HepG2 (cell line): ENCODE measurements around the gene DSN1. TPM values are rescaled to one million over a fixed set of nuclear protein-coding genes. Genes with fewer than 3 reads are reported as not detected.

ENCODE experiments used
- EP300 ChIP-seq, 3 experiments: sonication (generic) in 1 of 3; formaldehyde crosslinking in 1 of 3; IDR thresholded peaks; 2 replicates each; pipeline versions ENCODE4 v1.5.1 to v1.6.1; 2011 to 2020; ENCODE audit warnings: low read depth in 2 of 3, low read length in 2 of 3, borderline replicate concordance in 1 of 3, improper control_type of control experiment in 1 of 3, mild to moderate bottlenecking in 1 of 3, missing genetic modification reagents in 1 of 3, moderate library complexity in 1 of 3
- HMGXB4 ChIP-seq, 2 experiments: sonication (generic) in 1 of 2; formaldehyde crosslinking in 1 of 2; IDR thresholded peaks; 2 replicates each; pipeline versions ENCODE4 v1.4.0 to v1.6.1; 2018 to 2020; ENCODE audit warnings: missing genetic modification reagents in 2 of 2, borderline replicate concordance in 1 of 2, low read depth in 1 of 2, mild to moderate bottlenecking in 1 of 2, missing biosample characterization in 1 of 2
- HOXA9 ChIP-seq: sonication (generic); formaldehyde crosslinking; IDR thresholded peaks from 2 replicates; pipeline ENCODE4 v1.8.1; 2022; ENCODE audit warnings: missing genetic modification reagents, mild to moderate bottlenecking, moderate library complexity, borderline replicate concordance
- RARG ChIP-seq: sonication (generic); formaldehyde crosslinking; IDR thresholded peaks from 2 replicates; pipeline ENCODE4 v1.4.0; 2020; ENCODE audit warnings: low read depth, mild to moderate bottlenecking, missing genetic modification reagents
- SALL1 ChIP-seq: sonication (generic); formaldehyde crosslinking; IDR thresholded peaks from 2 replicates; pipeline ENCODE4 v1.8.0; 2022; ENCODE audit warnings: mild to moderate bottlenecking, missing genetic modification reagents
- SP5 ChIP-seq: IDR thresholded peaks from 2 replicates; pipeline ENCODE4 v1.6.1; 2016; ENCODE audit warnings: low read depth, borderline replicate concordance
- TRIM22 ChIP-seq: fragments of 450-650 bp; IDR thresholded peaks from 2 replicates; pipeline ENCODE4 v1.6.1; 2017
- ZFX ChIP-seq: sonication (generic); formaldehyde crosslinking; IDR thresholded peaks from 2 replicates; pipeline ENCODE4 v1.4.0; 2020; ENCODE audit warnings: mild to moderate bottlenecking, low read depth, missing genetic modification reagents, moderate library complexity
- ZNF468 ChIP-seq: sonication (generic); formaldehyde crosslinking; IDR thresholded peaks from 2 replicates; pipeline ENCODE4 v1.8.0; 2022; ENCODE audit warnings: mild to moderate bottlenecking, moderate library complexity, missing genetic modification reagents
- ZNF570 ChIP-seq: sonication (generic); formaldehyde crosslinking; IDR thresholded peaks from 2 replicates; pipeline ENCODE4 v1.4.0; 2020; ENCODE audit warnings: mild to moderate bottlenecking, missing genetic modification reagents, borderline replicate concordance
- ZNF790 ChIP-seq: sonication (generic); formaldehyde crosslinking; IDR thresholded peaks from 2 replicates; pipeline ENCODE4 v1.8.0; 2022; ENCODE audit warnings: missing genetic modification reagents, mild to moderate bottlenecking, borderline replicate concordance
- polyA plus RNA-seq, 8 experiments: library from polyadenylated mRNA; depleted of rRNA in 3 of 8; stranded (reverse) in 7 of 8; unstranded in 1 of 8; fragments of >200 nt; fragmentation: Illumina TruSeq in 4 of 8; extraction: Trizol in 4 of 8; gene quantifications; 2 replicates each; pipeline versions ENCODE4 v1.2.1 to v1.2.3, GENCODE V29; 2011 to 2016; ENCODE audit warnings: low read depth in 4 of 8, missing spikeins in 1 of 8, mixed read lengths in 1 of 8; ENCODE audit not compliant: insufficient read depth in 1 of 8
- total RNA-seq, 5 experiments: library from RNA; depleted of rRNA; stranded (reverse); fragments of >200 nt; fragmentation: Illumina TruSeq; extraction: Trizol; gene quantifications; 2 replicates each; pipeline ENCODE4 v1.2.3, GENCODE V29; 2016; ENCODE audit warnings: low read depth in 1 of 5
- TF ChIP-seq, protein P1 (sequence below): sonication (generic); formaldehyde crosslinking; IDR thresholded peaks from 2 replicates; pipeline ENCODE4 v1.5.0; 2020; ENCODE audit warnings: mild to moderate bottlenecking, missing genetic modification reagents, borderline replicate concordance
- TF ChIP-seq, protein P2 (sequence below): sonication (generic); formaldehyde crosslinking; IDR thresholded peaks from 2 replicates; pipeline ENCODE4 v1.8.1; 2022; ENCODE audit warnings: low read depth, mild to moderate bottlenecking, missing genetic modification reagents
- TF ChIP-seq, protein P3 (sequence below): IDR thresholded peaks from 2 replicates; pipeline ENCODE4 v1.6.1; 2016; ENCODE audit warnings: control low read depth

Gene DSN1
- total and polyA plus RNA-seq, 2 of the 13 experiments (the other 11 are each of a cell fraction or from before 2014, with no cell fraction given) = 18.7 to 53.7 TPM

DNA sequence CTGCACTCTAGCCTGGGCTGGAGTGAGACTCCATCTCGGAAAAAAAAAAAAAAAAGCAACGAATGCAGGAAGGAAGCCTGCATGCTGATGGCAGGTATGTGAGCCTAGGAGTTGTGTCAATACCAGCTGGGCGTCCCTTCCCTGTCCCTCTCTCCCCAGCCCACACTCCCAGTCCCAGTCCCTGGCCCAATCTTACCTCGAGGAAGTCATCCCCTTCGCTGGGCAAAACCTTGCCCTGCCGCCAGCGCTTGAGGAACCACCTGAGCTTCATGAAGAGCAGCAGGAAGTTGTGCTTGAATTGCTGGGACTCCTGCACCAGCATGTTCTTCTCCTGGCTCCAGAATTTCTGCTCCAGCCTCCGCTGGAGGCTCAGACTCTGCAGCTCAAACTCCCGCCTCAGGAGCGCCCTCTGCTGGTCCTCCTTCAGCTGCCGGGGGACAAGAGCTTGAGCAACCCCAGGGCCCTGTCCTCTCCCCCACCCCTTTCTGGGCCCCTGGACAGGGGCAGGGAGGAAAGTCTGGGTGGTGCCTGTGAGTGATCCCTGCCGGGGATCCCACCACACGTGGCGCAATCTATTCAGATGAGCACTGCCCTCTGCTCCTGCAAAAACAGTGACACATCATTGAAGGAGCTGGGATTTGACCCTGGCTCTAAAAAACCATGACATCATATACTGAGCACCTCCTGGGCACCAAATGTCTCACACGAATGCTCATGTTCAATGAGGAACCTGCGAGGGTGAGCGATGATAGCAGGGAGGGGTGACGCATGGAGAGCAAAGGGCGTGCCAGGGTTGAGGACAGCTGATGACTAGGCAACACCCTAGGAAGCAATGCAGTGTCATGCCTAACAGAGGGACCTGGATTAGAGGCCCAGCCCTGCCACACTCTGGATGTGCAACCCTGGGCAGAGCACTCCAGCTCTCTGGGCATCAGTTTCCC, 35.0 kb upstream of the DSN1 start (continued):
- TF ChIP-seq ZNF570 (CRISPR knock-in tag) = no peak
- no peak for TF ChIP-seq ZNF790 (CRISPR knock-in tag)
- no peak for TF ChIP-seq RARG (CRISPR knock-in tag)
- TF ChIP-seq, protein P1, sequence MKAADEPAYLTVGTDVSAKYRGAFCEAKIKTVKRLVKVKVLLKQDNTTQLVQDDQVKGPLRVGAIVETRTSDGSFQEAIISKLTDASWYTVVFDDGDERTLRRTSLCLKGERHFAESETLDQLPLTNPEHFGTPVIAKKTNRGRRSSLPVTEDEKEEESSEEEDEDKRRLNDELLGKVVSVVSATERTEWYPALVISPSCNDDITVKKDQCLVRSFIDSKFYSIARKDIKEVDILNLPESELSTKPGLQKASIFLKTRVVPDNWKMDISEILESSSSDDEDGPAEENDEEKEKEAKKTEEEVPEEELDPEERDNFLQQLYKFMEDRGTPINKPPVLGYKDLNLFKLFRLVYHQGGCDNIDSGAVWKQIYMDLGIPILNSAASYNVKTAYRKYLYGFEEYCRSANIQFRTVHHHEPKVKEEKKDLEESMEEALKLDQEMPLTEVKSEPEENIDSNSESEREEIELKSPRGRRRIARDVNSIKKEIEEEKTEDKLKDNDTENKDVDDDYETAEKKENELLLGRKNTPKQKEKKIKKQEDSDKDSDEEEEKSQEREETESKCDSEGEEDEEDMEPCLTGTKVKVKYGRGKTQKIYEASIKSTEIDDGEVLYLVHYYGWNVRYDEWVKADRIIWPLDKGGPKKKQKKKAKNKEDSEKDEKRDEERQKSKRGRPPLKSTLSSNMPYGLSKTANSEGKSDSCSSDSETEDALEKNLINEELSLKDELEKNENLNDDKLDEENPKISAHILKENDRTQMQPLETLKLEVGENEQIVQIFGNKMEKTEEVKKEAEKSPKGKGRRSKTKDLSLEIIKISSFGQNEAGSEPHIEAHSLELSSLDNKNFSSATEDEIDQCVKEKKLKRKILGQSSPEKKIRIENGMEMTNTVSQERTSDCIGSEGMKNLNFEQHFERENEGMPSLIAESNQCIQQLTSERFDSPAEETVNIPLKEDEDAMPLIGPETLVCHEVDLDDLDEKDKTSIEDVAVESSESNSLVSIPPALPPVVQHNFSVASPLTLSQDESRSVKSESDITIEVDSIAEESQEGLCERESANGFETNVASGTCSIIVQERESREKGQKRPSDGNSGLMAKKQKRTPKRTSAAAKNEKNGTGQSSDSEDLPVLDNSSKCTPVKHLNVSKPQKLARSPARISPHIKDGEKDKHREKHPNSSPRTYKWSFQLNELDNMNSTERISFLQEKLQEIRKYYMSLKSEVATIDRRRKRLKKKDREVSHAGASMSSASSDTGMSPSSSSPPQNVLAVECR (CRISPR knock-in tag) = peak; percentile 35
- TF ChIP-seq SALL1 (CRISPR knock-in tag) = peak; percentile 66; the same call in 1 of the 2 replicates
- no peak for TF ChIP-seq TRIM22
- TF ChIP-seq ZNF468 (CRISPR knock-in tag) = no peak
- TF ChIP-seq, protein P2, sequence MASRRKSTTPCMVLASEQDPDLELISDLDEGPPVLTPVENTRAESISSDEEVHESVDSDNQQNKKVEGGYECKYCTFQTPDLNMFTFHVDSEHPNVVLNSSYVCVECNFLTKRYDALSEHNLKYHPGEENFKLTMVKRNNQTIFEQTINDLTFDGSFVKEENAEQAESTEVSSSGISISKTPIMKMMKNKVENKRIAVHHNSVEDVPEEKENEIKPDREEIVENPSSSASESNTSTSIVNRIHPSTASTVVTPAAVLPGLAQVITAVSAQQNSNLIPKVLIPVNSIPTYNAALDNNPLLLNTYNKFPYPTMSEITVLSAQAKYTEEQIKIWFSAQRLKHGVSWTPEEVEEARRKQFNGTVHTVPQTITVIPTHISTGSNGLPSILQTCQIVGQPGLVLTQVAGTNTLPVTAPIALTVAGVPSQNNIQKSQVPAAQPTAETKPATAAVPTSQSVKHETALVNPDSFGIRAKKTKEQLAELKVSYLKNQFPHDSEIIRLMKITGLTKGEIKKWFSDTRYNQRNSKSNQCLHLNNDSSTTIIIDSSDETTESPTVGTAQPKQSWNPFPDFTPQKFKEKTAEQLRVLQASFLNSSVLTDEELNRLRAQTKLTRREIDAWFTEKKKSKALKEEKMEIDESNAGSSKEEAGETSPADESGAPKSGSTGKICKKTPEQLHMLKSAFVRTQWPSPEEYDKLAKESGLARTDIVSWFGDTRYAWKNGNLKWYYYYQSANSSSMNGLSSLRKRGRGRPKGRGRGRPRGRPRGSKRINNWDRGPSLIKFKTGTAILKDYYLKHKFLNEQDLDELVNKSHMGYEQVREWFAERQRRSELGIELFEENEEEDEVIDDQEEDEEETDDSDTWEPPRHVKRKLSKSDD (CRISPR knock-in tag) = no peak
- peak in 1 of 2 experiments; percentile 34; a peak in 1 of 4 replicates for TF ChIP-seq EP300 (IDR thresholded peaks at IDR 0.05; ENCODE audit: low read depth in 2 of 2, low read length in 2 of 2)
- no peak for TF ChIP-seq EP300 (CRISPR knock-in tag; IDR thresholded peaks at IDR 0.05; ENCODE audit: borderline replicate concordance)
- no peak for TF ChIP-seq SP5 (CRISPR knock-in tag)
- TF ChIP-seq HOXA9 = no peak
- TF ChIP-seq, protein P3, sequence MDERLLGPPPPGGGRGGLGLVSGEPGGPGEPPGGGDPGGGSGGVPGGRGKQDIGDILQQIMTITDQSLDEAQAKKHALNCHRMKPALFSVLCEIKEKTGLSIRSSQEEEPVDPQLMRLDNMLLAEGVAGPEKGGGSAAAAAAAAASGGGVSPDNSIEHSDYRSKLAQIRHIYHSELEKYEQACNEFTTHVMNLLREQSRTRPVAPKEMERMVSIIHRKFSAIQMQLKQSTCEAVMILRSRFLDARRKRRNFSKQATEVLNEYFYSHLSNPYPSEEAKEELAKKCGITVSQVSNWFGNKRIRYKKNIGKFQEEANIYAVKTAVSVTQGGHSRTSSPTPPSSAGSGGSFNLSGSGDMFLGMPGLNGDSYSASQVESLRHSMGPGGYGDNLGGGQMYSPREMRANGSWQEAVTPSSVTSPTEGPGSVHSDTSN (CRISPR knock-in tag) = no peak
- TF ChIP-seq HMGXB4 (CRISPR knock-in tag; IDR thresholded peaks at IDR 0.05; ENCODE audit: borderline replicate concordance in 1 of 2, low read depth in 1 of 2) = peak; percentile 52 to 87; a peak in 3 of 4 replicates
- peak; percentile 30; the same call in 1 of the 2 replicates for TF ChIP-seq ZFX (CRISPR knock-in tag)
